ENCODE data around the gene ZNF423. TPM values are rescaled to one million over a fixed set of nuclear protein-coding genes. Genes with fewer than 3 reads are reported as not detected.

Gene ZNF423
- total RNA-seq, 4 donors from 2014 or later: 6.6 to 22.9 (median 8.6) TPM

DNA sequence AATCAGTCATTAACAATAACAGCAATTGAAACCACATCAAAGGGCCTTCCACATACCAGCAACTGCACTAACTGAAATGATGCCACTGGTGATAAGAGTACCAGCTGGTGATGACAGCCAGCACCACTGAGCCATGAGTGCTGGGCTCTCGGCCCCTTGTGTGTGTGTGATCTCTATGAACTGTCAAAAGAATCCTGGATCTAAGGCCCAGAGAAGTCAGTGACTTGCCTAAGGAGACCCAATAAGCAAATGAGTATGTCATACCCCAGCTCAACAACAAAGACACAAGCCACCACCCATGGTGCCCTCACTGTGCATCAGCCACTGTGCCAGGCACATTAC lies 220.9 kb downstream of the ZNF423 start:
- TF ChIP-seq, protein P1, sequence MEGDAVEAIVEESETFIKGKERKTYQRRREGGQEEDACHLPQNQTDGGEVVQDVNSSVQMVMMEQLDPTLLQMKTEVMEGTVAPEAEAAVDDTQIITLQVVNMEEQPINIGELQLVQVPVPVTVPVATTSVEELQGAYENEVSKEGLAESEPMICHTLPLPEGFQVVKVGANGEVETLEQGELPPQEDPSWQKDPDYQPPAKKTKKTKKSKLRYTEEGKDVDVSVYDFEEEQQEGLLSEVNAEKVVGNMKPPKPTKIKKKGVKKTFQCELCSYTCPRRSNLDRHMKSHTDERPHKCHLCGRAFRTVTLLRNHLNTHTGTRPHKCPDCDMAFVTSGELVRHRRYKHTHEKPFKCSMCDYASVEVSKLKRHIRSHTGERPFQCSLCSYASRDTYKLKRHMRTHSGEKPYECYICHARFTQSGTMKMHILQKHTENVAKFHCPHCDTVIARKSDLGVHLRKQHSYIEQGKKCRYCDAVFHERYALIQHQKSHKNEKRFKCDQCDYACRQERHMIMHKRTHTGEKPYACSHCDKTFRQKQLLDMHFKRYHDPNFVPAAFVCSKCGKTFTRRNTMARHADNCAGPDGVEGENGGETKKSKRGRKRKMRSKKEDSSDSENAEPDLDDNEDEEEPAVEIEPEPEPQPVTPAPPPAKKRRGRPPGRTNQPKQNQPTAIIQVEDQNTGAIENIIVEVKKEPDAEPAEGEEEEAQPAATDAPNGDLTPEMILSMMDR (IDR thresholded peaks at IDR 0.05): no peak
- no peak for ATAC-seq (ENCODE audit: low FRiP score)
- no peak for DNase-seq (ENCODE audit: low spot score)

DNA sequence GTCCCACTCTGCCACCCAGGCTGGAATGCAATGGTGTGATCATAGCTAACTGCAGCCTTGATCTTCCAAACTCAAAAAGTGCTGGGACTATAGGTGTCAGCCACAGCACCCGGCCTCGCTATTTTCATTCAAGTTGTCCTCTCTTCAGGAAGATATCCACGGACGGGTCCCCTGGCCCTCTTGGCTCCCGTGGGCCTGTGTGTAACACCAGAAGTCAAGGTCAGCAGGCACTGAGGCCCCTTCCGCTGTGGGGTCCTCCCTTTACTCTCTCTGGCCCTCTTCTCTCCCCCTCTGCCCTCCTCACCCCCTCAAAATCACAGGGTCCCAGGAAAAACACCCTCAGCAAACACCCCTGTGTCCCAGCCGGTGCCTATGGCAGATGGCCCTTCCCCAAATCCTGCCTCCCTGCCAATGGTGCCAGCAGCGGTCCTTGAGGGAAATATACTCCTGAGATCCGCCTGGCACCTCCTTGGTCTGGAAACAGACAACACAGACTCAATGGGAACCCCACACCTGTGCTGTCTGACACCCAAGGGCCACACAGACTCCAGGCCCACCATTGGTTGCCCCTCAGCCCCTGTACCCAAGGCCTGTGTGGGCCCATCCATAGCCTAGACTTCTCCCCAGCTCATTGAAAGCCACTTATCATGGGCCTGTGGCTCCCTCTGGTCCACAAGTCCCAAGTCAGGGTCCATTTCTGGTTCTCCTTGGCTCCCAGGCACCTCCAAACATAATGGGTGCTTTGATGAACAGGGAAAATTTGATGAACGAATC lies 221.5 kb downstream of the ZNF423 start:
- TF ChIP-seq, protein P1 (IDR thresholded peaks at IDR 0.05): no peak
- ATAC-seq (ENCODE audit: low FRiP score): no peak

DNA sequence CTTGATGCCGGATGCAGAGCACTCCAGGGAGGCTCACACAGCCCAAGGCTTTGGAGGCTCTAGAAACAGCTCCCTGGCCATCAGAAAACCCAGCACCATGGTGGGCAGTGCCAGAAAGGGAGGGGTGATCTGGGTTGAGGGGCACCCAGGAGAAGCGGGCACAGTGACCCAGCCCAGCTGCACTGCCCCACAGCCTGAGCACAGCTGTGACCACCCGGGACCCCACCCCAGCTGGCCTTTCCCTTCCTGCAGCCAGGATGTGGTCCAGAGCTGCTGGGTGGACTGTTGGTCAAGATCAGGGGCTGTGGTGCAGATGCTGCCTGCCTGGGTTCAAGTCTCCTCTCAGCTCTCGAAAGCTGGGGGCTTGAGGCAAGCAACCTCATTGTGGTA lies 223.1 kb downstream of the ZNF423 start:
- DNase-seq (ENCODE audit: low spot score) (no peak), ATAC-seq (ENCODE audit: low FRiP score) (no peak)
- TF ChIP-seq, protein P1 (IDR thresholded peaks at IDR 0.05): no peak

More for the DNA sequence above, 221.5 kb downstream of the ZNF423 start:
- no peak for DNase-seq (ENCODE audit: low spot score)

DNA sequence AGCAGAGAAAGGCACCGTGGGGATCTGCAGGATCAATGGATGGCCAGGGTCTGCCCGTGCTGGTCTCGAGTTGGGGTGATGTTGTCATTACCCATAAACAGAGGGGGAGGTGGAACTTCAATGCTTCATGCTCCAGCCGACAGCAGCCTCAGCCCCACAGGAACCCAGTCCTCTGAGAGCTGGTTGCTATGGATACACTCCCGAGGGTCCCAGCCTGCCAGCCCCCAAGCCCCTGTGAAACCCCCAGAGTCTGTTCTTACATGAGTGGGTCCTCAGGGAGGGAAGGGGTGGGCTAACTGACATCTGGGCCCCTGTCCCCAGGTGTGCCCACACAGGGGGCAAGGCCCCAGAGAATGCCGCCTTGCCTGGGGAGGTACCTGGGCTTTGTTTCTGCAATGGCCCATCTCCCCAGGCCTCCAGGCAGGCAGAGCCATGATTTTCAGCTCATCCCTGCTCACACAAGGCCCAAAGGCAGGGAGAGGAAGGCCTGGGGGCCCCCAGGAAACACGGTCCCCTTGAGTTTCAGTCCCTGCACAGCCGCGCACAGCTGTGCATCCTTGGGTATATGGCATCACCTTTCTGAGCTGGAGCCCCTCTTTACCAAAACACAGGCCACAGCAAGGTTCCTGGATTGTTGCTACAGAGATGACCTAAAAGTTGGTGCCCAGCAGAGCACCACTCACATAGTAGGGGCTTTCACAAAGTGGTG lies 223.7 kb downstream of the ZNF423 start:
- TF ChIP-seq, protein P1 (IDR thresholded peaks at IDR 0.05): no peak
- no peak for DNase-seq (ENCODE audit: low spot score)
- peak; percentile 8 for ATAC-seq (ENCODE audit: low FRiP score)

DNA sequence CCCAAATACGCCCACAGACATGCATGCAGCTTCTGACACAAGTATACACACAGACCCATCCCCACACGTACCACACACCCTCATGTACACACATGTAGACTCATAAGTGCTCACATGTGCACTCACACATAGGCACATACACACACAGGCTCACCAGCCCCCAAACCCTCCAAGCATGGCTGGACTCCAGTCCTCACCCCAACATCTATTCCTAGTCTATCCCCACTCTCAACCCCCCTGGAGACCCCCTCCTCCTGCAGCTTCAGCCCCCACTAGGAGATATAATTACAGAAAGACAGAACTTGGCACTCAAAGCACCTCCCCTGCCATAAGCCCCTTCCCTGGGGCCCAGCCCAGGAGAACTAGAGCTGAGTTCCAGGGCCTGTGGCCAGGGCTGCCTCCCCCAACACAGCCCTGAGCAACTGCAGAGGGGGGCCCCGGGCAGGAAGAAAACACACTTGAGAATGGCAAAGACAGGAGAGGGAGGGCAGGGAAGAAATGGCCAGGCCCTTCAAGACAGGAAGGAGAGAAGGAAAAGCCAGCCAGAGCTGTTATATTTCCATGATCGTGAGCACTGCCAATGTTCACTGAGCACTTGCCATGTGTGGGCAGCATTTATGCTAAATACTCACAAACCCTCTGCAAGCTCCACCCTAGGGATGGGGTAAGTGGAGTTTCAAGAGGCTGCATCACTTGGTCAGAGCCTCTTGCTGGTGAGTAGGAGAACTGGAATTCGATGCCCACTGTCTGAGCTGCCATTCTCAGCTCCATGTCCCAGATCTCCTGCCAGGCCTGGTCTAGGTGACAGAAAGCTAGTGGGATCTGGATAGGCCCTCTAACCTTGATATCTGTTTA lies 224.5 kb downstream of the ZNF423 start:
- TF ChIP-seq, protein P1 (IDR thresholded peaks at IDR 0.05): no peak
- DNase-seq (ENCODE audit: low spot score): no peak
- peak; percentile 47 for ATAC-seq (ENCODE audit: low FRiP score)

DNA sequence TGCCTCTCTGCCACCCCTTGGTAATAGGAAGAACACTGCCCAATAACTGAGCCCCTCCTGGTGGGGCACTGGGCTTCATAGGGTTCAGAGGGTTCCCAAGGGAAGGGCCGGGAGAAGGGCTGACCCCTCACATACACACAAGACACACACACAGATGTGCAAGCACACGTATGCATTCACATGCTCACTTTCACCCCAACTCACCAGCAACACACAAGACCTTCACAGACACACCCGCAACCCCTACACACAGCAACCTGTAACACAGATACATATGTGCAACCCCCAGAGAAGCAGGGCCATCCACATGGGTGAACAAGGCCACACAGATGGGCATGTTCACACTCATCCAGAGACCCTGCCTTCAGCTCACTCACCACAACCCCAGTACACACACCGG lies 225.1 kb downstream of the ZNF423 start:
- no peak for DNase-seq (ENCODE audit: low spot score)
- TF ChIP-seq, protein P1 (IDR thresholded peaks at IDR 0.05): no peak
- ATAC-seq (ENCODE audit: low FRiP score): no peak
